ENCODE data around the gene PROSER3. TPM values are rescaled to one million over a fixed set of nuclear protein-coding genes. Genes with fewer than 3 reads are reported as not detected.

The PROSER3 gene
- total and polyA plus RNA-seq, 2 of the 13 experiments (the other 11 are each of a cell fraction or from before 2014, with no cell fraction given), result 5.1 to 5.7 TPM

GRCh38 chr19:35757749-35758608, at the start of gene PROSER3 (continued):
- TF ChIP-seq MTERF4 (CRISPR knock-in tag; IDR thresholded peaks at IDR 0.05) (peak; percentile 53; the same call in 1 of the 2 replicates), ASH2L (IDR thresholded peaks at IDR 0.05; ENCODE audit: insufficient read length, low read depth, low read length) (peak; percentile 55), NCOA5 (CRISPR knock-in tag; IDR thresholded peaks at IDR 0.05) (no peak), CAMTA2 (CRISPR knock-in tag; IDR thresholded peaks at IDR 0.05; ENCODE audit: borderline replicate concordance) (no peak), ZNF615 (CRISPR knock-in tag; IDR thresholded peaks at IDR 0.05; ENCODE audit: borderline replicate concordance) (no peak; the same call in 1 of the 2 replicates), PHB2 (IDR thresholded peaks at IDR 0.05; ENCODE audit: partially characterized antibody) (no peak), BRF2 (CRISPR knock-in tag; IDR thresholded peaks at IDR 0.05) (no peak), CERS6 (CRISPR knock-in tag; IDR thresholded peaks at IDR 0.05) (no peak), SETDB1 (CRISPR knock-in tag; IDR thresholded peaks at IDR 0.05; ENCODE audit: borderline replicate concordance) (no peak), ZNF501 (CRISPR knock-in tag; IDR thresholded peaks at IDR 0.05) (peak; percentile 42; the same call in 1 of the 2 replicates), ZNF275 (CRISPR knock-in tag; IDR thresholded peaks at IDR 0.05; ENCODE audit: borderline replicate concordance) (peak; percentile 46; the same call in 1 of the 2 replicates), HNRNPK (IDR thresholded peaks at IDR 0.05; ENCODE audit: low read depth, low read length, poor library complexity, severe bottlenecking) (no peak), RBM22 (optimal IDR thresholded peaks at IDR 0.05; ENCODE audit: low read length) (peak; percentile 55), ZSCAN12 (CRISPR knock-in tag; IDR thresholded peaks at IDR 0.05) (no peak), CBX2 (IDR thresholded peaks at IDR 0.05; ENCODE audit: low read depth, low read length) (no peak), CBX2 (CRISPR knock-in tag; IDR thresholded peaks at IDR 0.05; ENCODE audit: low read depth) (no peak), KDM2A (CRISPR knock-in tag; IDR thresholded peaks at IDR 0.05; ENCODE audit: borderline replicate concordance, low read depth) (peak; percentile 69), ZGPAT (CRISPR knock-in tag; IDR thresholded peaks at IDR 0.05) (peak; percentile 55; the same call in 1 of the 2 replicates), MTA1 (CRISPR knock-in tag; IDR thresholded peaks at IDR 0.05; ENCODE audit: borderline replicate concordance) (no peak), ZNF570 (CRISPR knock-in tag; IDR thresholded peaks at IDR 0.05; ENCODE audit: borderline replicate concordance) (no peak), GLI4 (CRISPR knock-in tag; IDR thresholded peaks at IDR 0.05; ENCODE audit: borderline replicate concordance) (no peak), ZNF879 (CRISPR knock-in tag; IDR thresholded peaks at IDR 0.05) (no peak), ZNF232 (CRISPR knock-in tag; IDR thresholded peaks at IDR 0.05; ENCODE audit: borderline replicate concordance) (peak; percentile 80; the same call in 1 of the 2 replicates)

Measured in HepG2 (cell line).